WI38 (cell line): ENCODE measurements around the gene SERPINB1.

ENCODE experiments used
- H3K4me3 ChIP-seq: 2 replicates; pipeline ENCODE4 v1.5.1; 2011; ENCODE audit warnings: low read depth, mild to moderate bottlenecking, control low read depth, low read length
- CTCF ChIP-seq: IDR thresholded peaks from 2 replicates; pipeline ENCODE4 v1.5.1; 2012; ENCODE audit warnings: low read depth, mild to moderate bottlenecking, control low read depth, low read length

Gene SERPINB1

GRCh38 chr6:2877960-2878359 is 36.3 kb upstream of the SERPINB1 start:
- H3K4me3 ChIP-seq = no peak overlapping the region
- TF ChIP-seq CTCF = no peak

- no peak for TF ChIP-seq CTCF
- H3K4me3 ChIP-seq = no peak overlapping the region
These were observed 35.6 kb upstream of the SERPINB1 start for GRCh38 chr6:2877057-2877882.

- TF ChIP-seq CTCF = no peak
- H3K4me3 ChIP-seq = 0 out of 2 replicates have a peak overlapping the region, but pooled peaks have one; percentile 18
These were observed 34.8 kb upstream of the SERPINB1 start for GRCh38 chr6:2876210-2877056.

- H3K4me3 ChIP-seq = no peak overlapping the region
These were observed 33.9 kb upstream of the SERPINB1 start for GRCh38 chr6:2875359-2876191.

GRCh38 chr6:2873643-2874042 is 32.0 kb upstream of the SERPINB1 start:
- no peak for TF ChIP-seq CTCF
- H3K4me3 ChIP-seq = no peak overlapping the region

More at GRCh38 chr6:2875359-2876191, 33.9 kb upstream of the SERPINB1 start:
- TF ChIP-seq CTCF = no peak

- no peak for TF ChIP-seq CTCF
These were observed 31.0 kb upstream of the SERPINB1 start for GRCh38 chr6:2872423-2873358.

More at GRCh38 chr6:2872423-2873358, 31.0 kb upstream of the SERPINB1 start:
- H3K4me3 ChIP-seq = no peak overlapping the region
